Large intestine (tissue), 3 donors: ENCODE results near the gene HERC2. TPM values are rescaled to one million over a fixed set of nuclear protein-coding genes. Genes with fewer than 3 reads are reported as not detected.
A peak's percentile ranks its signal among the peaks of the same experiment; 100 is the strongest.
"Not testable (repeated sequence)": the region's sequence is repeated elsewhere in the genome, so short reads cannot be mapped to it uniquely, and the experiment has no call there.

Source experiments
- DNase-seq, 2 donors: peaks; one replicate each; pipeline versions ENCODE4 v3.0.0 to v3.0.0-alpha.2; 2013
- H3K27ac ChIP-seq: one replicate; pipeline ENCODE4 v1.5.1; 2013; ENCODE audit warnings: low read length
- H3K27me3 ChIP-seq: 2 replicates; pipeline ENCODE4 v1.6.1; 2013; ENCODE audit warnings: low read length; ENCODE audit not compliant: control insufficient read depth, insufficient read depth
- H3K36me3 ChIP-seq: 2 replicates; pipeline ENCODE4 v1.6.1; 2013; ENCODE audit warnings: low read length; ENCODE audit not compliant: control insufficient read depth, insufficient read depth
- H3K4me1 ChIP-seq: one replicate; pipeline ENCODE4 v1.6.1; 2013; ENCODE audit warnings: low read length; ENCODE audit not compliant: control insufficient read depth, insufficient read depth
- H3K4me3 ChIP-seq: one replicate; pipeline ENCODE4 v1.5.1; 2013; ENCODE audit warnings: low read length
- H3K9me3 ChIP-seq: one replicate; pipeline ENCODE4 v1.6.1; 2013; ENCODE audit warnings: mild to moderate bottlenecking, low read depth, low read length, moderate library complexity; ENCODE audit not compliant: control insufficient read depth
- WGBS: methylation state at CpG from one replicate; pipeline ENCODE4 v1.1.5; 2013; ENCODE audit warnings: low lambda C conversion rate; ENCODE audit not compliant: insufficient coverage; 5-methylcytosine and 5-hydroxymethylcytosine counted together
- polyA plus RNA-seq: library from polyadenylated mRNA; unstranded; fragments of 120-200 nt; gene quantifications from one replicate; pipeline ENCODE4 v1.2.1, GENCODE V29; 2013

The HERC2 gene
- polyA plus RNA-seq, 1 donor = 42.7 TPM

DNA sequence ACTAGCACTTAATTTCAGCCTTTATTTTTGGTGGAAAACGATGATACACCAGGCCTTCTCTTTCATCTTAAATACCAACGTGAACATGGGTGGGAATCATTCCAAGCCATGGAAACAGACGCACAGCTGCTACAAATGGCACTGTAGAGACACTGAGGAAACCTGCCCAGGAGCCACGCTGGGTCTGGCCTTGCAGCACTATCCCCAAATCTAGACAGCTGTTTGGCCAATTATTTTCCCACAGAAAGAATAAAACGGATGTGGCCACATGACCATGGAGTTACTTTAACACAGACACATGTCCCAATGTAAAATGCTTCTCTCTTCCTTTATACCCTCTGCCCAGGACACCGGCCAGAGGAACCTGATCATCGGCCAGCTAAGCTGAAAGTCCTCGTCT, 139.2 kb downstream of the HERC2 start:
- no CpG with 5 or more reads among the region's 8 CpGs for WGBS
- Histone ChIP-seq H3K9me3 (no peaks in the 10 kb centered on the region), H3K36me3 (peaks cover 46% of the 10 kb centered on the region), H3K4me1 (peaks cover 10% of the 10 kb centered on the region), H3K27me3 (no peaks in the 10 kb centered on the region), H3K4me3 (no peak overlapping the region), H3K27ac (peak overlapping the region; percentile 22)
- peak in 1 of 2 donors; percentile 19 for DNase-seq

DNA sequence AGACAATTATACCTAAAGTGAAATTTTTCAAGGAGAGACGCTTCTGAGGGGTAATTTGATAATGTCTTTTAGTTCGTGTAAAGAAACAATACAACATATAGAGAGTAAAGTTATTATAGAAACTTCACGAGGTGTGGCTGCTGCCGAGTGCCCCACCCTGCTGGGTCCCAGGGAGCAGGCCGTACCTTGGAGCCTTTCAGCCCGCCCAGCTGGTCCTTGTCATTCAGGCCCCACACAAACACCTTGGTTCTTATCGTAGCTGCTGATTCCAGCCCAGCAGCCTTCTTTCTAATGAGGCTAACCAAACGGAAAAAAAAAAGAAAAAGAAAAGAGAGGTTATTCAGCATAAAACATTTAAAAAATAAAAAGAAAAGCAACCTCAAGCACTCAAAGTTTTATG, 139.8 kb downstream of the HERC2 start:
- Histone ChIP-seq H3K4me3 (no peak overlapping the region), H3K27me3 (no peaks in the 10 kb centered on the region), H3K4me1 (peaks cover 10% of the 10 kb centered on the region), H3K27ac (peak overlapping the region; percentile 85), H3K9me3 (no peaks in the 10 kb centered on the region), H3K36me3 (peaks cover 47% of the 10 kb centered on the region)
- 0% methylated on average over 1 of the region's 8 CpGs for WGBS
- DNase-seq = peak; percentile 83 to 92

DNA sequence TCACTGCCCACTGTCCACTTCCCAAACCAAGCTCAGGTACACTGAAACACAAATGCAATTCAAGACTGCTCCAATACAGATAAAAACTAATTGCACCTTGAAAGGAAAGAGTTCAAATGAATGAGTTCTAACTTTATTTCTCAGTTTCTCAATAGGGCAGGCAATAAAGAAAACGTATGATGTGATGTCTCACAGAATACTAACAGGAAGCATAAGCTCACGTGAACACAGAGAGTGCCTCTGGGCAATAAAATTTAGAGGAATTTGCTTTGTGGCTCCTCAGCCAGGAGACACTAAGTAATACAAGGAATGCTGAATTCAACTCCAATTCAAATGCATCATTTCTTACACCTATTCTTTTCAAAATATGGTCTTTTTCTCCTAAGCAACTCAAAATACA, 140.6 kb downstream of the HERC2 start:
- no peak overlapping the region for H3K4me3 ChIP-seq
- H3K4me1 ChIP-seq = peaks cover 10% of the 10 kb centered on the region
- H3K27me3 ChIP-seq = no peaks in the 10 kb centered on the region
- H3K9me3 ChIP-seq = no peaks in the 10 kb centered on the region
- DNase-seq = peak; percentile 62 to 85
- H3K36me3 ChIP-seq = peaks cover 50% of the 10 kb centered on the region
- 20% methylated on average over 1 of the region's 2 CpGs for WGBS
- H3K27ac ChIP-seq = peak overlapping the region; percentile 85

DNA sequence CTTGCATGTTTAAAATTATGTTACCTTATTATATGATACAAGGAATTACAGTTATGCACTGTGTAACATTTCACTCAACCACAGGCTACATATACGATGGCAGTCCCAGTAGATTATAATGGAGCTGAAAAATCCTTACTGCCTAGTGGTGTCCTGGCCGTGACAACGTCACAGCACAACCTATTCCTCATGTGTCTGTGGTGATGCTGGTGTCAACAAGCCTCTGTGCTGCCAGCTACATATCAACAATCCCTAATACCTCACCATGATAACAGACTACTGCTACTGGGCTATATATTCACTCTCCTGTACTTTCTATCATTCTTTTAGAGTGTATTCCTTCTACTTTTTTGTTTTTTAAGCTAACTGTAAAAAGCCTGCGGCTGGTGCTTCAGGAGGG, 142.7 kb downstream of the HERC2 start:
- H3K27ac ChIP-seq = no peak overlapping the region
- H3K9me3 ChIP-seq = no peaks in the 10 kb centered on the region
- no peak overlapping the region for H3K4me3 ChIP-seq
- no peak for DNase-seq
- no CpG with 5 or more reads among the region's 4 CpGs for WGBS
- H3K4me1 ChIP-seq = peaks cover 10% of the 10 kb centered on the region
- peaks cover 47% of the 10 kb centered on the region for H3K36me3 ChIP-seq
- no peaks in the 10 kb centered on the region for H3K27me3 ChIP-seq

DNA sequence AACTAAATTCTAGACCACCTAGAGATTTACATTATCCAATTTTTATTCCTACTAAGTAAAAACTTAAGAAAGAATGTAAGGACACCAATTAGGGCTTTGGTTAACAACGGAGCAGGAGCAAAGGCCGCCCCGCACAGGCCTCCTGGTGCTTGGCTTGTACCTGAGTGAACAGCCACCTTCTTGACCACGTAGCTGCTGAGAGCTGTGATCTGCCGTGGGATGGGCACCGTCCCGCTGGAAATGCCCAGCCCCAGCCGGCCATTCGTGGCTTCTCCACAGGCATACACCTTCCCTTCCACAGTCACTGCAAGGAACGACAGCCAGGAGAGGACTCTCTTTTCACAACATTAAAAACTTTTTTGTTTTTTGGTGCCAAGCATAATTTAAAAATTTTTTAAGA, 143.3 kb downstream of the HERC2 start:
- Histone ChIP-seq H3K27ac (no peak overlapping the region), H3K9me3 (no peaks in the 10 kb centered on the region), H3K4me1 (peaks cover 10% of the 10 kb centered on the region), H3K36me3 (peaks cover 45% of the 10 kb centered on the region), H3K4me3 (no peak overlapping the region), H3K27me3 (no peaks in the 10 kb centered on the region)
- WGBS = no CpG with 5 or more reads among the region's 10 CpGs
- no peak for DNase-seq

DNA sequence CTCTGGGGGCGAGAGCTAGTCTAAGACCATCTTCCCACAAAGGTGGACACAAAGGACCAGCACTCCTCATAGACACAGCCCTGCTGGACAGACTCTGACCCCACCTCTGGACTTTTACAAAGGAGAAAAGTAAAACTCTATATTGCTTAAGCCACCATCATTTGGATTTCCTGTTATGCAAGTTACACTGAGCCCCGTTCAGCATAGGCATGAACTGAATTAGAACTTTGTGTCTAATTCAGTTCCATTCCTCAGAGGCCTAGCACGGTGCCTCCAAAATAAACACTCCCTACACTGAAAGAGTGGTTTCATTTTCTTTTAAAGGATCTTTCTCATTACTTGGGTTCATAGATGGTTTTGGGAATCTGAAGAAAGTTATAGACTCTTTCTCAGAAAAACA, 143.7 kb downstream of the HERC2 start:
- H3K27ac ChIP-seq = no peak overlapping the region
- H3K27me3 ChIP-seq = no peaks in the 10 kb centered on the region
- 50% methylated on average over 2 of the region's 3 CpGs for WGBS
- peaks cover 41% of the 10 kb centered on the region for H3K36me3 ChIP-seq
- no peak overlapping the region for H3K4me3 ChIP-seq
- H3K9me3 ChIP-seq = no peaks in the 10 kb centered on the region
- peak in 1 of 2 donors; percentile 38 for DNase-seq
- H3K4me1 ChIP-seq = peaks cover 10% of the 10 kb centered on the region

DNA sequence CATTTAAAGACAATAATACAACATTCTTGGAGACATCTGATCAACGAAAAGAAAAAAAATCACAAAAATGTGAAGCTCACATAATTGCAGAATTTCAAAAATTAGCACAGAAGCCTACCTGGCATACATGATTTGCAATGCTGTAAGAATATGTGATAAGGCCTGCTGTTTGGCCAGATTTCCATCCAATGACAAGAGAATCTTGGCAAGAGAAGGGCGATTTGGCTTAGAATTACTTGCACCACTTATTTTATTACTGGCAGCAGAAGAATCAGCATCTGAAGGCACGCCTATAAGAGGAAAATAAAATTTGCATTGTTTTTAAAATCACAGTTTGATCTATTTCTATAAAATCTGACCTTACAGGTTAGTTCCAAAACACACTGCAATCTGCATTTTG, 152.6 kb downstream of the HERC2 start:
- Histone ChIP-seq H3K27ac (no peak overlapping the region), H3K9me3 (no peaks in the 10 kb centered on the region), H3K4me1 (no peaks in the 10 kb centered on the region), H3K4me3 (no peak overlapping the region), H3K27me3 (no peaks in the 10 kb centered on the region), H3K36me3 (peaks cover 50% of the 10 kb centered on the region)
- WGBS = 100% methylated on average over 1 of the region's 3 CpGs
- DNase-seq = no peak

DNA sequence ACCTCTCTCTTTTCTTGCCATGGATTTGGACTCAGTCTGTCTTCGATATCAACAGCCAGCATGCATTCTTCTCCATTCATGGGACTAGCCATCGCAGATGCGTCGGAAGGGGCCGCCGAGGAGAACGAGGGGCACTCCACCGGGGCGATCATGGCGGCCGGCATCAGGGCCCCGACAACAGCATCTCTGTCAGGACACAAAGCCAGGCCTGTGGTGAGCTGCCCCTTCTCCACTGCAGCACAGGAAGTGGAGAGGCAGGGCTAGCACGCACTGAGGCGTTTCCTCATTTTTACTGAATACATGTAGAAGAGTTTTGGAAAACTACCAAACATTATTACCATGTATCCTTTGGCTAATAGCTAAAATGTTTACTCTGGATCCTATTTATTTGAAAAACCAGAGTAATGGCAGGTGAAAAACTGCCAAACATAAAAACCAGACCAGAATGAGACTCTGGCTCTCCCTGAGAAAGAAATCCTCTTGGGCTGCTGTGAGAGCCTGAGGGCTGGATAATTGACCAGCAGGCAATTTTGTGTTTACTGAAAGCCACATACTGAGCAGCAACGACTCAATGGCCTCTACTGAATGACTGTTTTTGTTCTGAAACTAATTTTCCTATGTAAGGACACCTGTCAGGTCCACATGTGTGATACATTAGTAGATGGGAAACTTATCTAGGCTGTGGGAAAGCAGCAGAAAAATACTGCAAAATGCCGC, 153.4 kb downstream of the HERC2 start:
- not testable (repeated sequence) for H3K4me3 ChIP-seq, DNase-seq, H3K27ac ChIP-seq, H3K27me3 ChIP-seq, H3K4me1 ChIP-seq, H3K9me3 ChIP-seq
- peaks cover 57% of the 10 kb centered on the region for H3K36me3 ChIP-seq
- WGBS = no CpG with 5 or more reads among the region's 16 CpGs

DNA sequence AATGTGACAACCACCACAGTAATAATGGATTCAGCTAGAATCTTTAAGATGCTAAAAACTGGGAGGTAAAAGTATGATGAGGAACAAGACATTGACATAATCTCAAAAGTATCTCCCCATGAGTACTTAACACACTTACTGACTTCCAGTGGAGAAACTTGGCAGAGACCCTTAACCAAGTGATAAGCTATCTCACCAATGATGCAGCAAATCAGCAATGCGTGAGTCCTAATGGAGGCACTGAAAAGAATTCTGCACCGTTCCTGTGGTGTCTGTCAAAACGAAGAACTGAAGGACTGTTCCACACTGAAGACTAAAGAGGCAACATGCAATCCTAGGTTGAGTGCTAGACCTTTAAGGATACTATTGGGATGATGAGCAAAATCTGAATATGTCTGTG, 154.9 kb downstream of the HERC2 start:
- no peaks in the 10 kb centered on the region for H3K4me1 ChIP-seq
- H3K27me3 ChIP-seq = no peaks in the 10 kb centered on the region
- WGBS = 100% methylated on average over 1 of the region's 3 CpGs
- no peak overlapping the region for H3K27ac ChIP-seq
- no peak overlapping the region for H3K4me3 ChIP-seq
- H3K36me3 ChIP-seq = peaks cover 63% of the 10 kb centered on the region
- no peak for DNase-seq
- no peaks in the 10 kb centered on the region for H3K9me3 ChIP-seq

DNA sequence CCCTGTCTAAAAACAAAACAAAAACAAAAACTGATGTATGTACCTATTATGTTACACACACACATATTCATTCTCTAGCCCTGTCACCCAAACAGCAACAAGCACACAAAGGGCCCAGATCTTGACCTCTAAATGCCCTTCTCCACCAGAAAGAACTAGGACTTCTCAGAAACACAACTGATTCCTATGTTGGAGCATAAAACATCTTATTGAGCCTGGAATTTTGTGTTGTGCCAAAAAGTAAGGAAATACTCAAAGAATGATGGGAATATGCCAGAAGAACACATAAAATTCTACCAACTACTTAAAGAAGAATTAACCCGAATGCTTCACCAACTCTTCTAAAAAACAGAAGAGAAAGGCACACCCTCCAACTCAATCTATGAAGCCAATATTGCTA, 156.2 kb downstream of the HERC2 start:
- Histone ChIP-seq H3K4me1 (no peaks in the 10 kb centered on the region), H3K27me3 (no peaks in the 10 kb centered on the region), H3K36me3 (peaks cover 69% of the 10 kb centered on the region), H3K9me3 (no peaks in the 10 kb centered on the region), H3K4me3 (no peak overlapping the region), H3K27ac (no peak overlapping the region)
- DNase-seq = no peak
- no CpG with 5 or more reads among the region's 1 CpG for WGBS

DNA sequence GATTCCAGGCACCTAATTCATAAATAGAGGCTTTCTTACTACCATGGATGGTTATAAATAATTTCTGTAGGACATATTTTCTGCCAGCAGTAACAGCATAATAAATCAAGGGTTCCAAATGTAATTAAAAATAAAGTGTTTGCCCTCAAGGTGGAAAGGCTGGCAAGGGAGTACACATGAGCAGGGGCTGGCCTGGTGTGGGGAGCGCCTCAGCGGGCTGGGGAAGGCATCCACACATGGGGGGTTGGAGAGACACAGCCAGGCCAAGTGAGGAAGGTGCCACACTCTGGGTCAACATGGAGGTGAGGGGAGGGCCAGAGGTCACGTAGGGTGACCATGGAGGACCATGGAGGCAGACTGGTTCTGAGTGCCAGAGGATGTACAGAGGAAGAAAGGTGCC, 157.1 kb downstream of the HERC2 start:
- H3K27ac ChIP-seq = no peak overlapping the region
- 93% methylated on average over 2 of the region's 3 CpGs for WGBS
- no peaks in the 10 kb centered on the region for H3K4me1 ChIP-seq
- no peaks in the 10 kb centered on the region for H3K9me3 ChIP-seq
- no peaks in the 10 kb centered on the region for H3K27me3 ChIP-seq
- no peak overlapping the region for H3K4me3 ChIP-seq
- DNase-seq = no peak
- peaks cover 64% of the 10 kb centered on the region for H3K36me3 ChIP-seq
